ENCODE data around the gene GFI1.
"Not testable (repeated sequence)": the region's sequence is repeated elsewhere in the genome, so short reads cannot be mapped to it uniquely, and the experiment has no call there.

The GFI1 gene

DNA sequence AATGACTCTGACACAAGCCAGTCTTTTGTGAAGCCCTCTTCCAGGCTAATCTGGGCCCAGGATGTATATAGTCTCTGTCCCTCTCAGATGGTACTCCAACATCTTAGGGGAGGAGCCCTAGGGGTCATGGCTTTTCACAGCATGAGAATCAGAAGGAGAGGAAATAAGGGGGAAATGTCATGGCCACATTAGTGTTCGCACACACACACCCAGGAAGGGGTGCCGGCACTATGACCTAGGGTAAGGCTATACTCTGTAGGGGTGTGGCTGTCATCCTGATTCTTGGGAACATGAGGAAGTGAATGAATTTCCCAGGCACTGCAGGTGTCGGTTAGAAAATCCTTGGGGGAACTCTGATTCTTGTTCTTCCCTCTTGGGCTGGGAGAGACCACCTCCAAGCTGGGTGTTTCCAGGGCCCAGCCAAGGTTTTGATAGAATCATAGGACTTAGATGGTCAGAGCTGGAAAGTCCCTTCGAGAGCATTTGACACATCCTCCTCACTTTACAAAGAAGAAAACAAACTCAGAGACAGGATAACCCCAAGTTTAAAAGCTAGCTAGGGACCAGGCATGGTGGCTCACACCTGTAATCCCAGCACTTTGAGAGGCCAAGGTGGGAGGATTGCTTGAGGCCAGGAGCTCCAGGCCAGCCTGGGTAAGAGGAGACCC lies 22.0 kb downstream of the GFI1 start:
- no peak for FAIRE-seq

DNA sequence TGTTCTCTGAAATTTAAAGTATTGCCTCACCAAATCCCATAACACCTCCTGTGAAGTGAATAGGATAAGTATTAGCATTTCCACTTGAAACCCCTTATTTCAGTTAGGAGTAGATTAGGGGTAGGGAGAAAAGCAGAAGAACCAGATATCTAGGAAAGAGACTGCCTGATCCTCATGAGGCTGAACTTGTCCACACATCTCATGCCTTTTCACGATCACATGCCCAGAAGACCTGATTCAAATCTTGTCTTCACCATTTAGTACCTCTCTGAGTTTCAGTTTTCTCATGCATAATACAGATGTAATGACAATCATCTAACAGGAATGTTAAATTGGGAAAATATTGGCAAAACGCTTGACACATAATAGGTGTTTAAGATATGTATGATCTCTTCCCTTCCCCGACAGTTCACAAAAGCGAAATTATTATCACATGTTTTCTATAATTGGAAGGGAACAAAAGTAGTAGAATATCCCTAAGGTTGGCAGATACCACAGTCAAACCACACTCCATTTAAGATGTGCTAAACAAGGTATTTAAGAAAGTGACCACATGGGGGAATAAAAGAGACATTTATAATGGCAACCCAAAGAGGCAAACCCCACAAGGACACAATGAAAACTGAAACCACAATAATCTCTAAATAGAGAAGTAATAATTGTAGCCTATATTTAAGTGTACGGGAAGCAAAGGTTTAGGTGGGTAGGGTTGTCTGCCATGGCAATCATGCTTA lies 25.2 kb downstream of the GFI1 start:
- no peak for FAIRE-seq

DNA sequence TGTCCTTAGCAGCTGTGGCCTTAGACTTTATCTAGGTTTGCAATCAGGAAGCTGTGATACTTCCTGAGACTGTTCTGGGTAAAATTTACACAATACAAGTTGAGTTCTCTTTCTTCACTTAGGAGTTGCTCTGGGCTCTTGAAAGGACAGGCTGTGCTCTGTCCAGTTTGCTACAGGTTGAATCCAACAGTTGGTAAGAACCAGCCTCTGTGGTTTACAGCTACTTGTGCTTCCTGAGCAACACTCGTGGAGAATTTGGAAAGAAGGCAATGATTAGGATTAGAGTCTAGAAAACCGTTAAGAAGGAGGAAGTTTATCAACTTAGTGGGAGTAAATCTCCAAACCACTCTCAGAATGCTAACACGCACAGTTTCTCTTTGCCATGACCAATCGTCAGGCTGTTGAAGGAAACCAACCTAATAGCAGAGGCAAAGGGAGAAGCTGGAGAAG lies 26.8 kb downstream of the GFI1 start:
- FAIRE-seq = no peak

DNA sequence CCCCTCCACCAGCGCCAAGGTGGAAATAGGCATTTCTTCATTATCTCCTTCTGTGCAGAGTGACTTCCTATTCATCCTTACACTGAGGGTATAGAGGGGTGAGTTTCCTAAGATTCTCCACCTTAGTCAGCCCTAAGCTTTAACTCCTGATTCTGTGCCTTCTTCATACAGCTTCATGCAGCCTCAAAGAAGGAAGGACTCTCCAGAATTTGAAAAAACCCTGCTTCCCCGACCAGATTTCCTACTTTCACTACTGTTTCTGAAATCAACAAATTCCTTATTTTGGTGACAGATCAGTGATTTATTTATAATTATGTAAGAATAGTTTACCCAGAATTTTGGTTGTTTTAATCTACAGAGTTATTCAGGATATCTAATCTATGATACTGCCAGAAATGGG lies 28.6 kb downstream of the GFI1 start:
- FAIRE-seq = no peak

DNA sequence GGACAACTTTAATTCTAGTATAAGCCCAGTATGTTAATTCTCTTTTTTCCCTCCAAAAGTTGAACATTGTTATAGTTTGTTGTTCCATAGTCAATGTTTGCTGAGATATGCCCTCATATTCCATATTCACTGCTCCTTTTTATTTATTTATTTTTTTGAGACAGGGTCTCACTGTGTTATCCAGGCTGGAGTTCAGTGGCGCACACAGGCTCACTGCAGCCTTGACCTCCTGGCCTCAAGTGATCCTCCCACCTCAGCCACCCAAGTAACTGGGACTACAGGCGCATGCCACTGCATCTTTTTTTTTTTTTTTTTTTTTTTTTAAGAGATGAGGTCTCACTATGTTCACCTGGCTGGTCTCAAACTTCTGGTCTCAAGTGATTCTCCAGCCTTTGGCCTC lies 38.7 kb downstream of the GFI1 start:
- FAIRE-seq = no peak

DNA sequence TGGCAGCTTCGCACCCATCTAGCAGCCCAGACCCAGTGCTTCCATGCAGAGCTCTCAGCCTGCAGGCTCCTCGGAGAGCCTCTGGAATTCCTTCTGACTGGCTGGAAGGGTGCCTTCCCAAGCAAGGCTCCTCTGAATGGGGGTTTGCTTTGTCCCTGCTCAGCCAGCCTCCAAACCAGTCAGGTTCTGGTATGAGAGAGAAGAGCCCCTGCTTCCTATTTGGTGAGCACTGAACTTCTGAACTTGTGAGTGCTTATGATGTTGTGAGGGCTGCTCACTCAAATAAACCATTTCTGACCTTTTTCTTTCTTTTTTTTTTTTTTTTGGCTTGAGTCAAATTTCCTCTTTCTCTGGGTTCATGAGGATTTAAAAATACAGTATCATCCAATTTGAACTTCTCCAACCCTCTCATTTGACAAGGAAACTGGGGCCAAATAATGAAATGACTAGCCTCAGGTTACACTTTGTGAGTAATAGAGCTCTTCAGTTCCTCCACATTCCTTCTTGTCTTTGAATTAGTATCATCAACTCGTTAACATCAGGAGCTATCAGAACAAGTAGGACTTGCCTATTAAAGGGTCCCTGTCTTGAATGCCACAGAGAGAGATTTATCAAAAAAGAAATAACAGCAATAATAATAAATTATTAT lies 39.6 kb downstream of the GFI1 start:
- no peak for FAIRE-seq

DNA sequence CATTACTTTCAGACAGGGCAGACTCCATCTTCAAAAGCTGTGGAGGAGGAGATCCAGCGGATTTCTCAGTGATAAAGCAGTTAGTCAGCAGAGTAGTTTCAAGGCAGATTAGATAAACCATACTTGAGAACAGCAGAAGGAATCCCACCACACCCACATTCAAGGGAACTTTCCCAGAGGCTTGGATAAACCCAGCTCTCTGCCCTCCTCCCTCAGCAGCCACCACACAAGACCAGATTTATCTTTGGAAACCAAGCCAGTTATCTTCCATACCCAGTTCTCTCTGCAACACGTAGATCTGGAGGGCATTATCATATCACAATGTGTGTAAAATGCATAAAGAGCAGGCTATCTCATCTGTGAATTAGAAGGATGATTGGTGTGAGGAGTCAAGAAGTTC lies 40.2 kb downstream of the GFI1 start:
- no peak for FAIRE-seq

DNA sequence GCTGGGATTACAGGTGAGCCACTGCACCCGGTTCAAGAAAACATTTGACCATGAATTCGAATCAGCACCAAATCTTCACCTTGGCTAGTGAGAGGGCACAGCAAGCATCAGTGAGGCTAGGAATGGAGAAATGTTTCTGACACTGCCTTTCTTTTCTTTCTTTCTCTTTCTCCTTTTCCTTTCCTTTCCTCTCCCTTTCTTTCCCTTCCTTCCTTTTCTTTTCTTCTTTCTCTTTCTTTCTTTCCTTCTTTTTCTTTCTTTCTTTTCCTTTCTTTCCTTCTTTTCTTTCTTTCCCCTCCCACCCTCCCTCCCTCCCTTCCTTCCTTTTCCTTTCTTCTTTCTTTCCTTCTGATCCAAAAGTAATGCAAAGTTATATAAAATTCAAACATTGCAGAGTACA lies 40.9 kb downstream of the GFI1 start:
- no peak for FAIRE-seq

DNA sequence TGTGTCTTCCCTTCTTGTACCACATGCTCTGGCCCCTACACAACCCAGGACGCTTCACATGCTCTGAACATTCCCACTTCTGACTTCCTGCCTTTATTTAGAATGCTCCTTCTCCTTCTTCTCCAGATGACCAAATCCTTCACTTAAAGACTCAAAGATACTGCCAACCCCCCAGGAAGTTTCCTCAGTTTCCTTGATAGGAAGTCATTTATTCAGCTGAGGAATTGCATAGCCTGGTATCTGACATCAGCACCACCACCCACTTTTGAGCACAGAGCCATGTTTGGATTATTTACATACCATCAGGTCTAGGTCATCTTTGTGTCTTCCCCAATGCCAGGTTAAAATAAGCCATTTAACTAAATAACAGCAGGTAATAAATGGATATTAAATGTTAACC lies 42.4 kb downstream of the GFI1 start:
- no peak for FAIRE-seq

DNA sequence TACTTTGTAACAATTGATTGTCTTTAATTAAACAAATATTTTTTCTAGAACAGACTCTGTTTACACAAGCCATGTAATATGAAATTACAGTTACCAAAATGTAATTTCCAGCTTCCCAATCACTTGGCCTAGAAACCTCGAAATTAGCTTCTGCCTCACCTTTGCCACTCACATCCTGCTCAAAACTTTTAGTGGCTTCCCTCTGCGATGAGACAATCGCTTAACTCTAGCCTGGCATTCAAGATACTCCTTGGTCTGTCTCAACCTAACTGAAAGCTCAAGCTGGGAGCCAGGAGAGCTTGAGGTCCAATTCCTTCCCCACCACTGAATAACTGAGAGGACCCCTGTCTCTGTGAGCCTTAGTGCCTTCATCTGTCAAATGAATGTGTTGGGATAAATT lies 42.8 kb downstream of the GFI1 start:
- no peak for FAIRE-seq

DNA sequence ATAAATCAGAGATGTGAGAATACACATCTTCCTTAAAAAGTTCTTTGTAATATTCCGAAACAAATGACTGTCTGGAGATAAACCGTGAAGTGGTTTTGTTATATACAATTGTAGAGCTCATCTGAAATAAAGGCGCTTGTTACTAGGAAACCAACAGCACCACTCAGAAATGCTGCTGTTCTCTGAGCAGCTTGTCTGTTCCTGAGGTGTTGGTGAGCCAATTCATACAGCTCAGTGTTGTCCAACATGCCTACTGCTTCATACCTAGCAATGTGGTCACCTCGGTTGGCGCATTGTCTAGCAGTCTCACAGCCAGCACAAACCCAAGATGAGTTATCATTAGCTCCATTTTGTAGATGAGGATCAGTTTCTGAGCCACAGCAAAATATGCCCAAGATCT lies 44.4 kb downstream of the GFI1 start:
- no peak for FAIRE-seq

DNA sequence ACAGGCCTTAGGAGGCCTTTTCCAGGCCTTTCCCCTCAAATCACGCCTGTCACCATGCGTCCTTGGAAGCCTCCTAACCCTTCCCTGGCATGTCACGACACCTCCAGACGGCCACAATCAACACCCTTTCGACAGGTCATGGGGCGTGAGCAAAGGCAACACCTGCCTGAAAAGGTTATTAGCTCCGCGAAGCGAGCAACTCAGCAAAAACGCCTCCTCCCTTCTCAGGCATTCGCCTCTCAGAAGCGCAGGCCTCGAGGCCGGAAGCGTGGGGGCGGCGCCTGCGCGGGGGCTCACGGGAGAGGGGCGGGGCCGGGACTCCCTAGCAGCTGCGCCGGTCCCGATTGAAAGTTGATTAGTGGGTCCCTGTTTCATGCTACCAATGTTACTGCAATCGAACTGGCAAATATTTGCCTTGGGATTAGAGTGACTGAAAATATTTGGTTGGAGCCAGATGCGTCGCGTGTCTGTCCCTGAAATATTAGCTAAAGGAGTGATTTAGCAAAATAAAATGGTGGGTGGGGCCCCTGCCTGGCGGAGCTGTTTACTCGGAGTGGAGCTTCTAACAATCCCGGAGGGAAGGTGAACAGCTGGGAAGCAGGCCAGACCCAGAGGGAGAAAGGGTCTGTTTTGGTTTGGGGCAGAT lies 44.9 kb downstream of the GFI1 start:
- FAIRE-seq = no peak

DNA sequence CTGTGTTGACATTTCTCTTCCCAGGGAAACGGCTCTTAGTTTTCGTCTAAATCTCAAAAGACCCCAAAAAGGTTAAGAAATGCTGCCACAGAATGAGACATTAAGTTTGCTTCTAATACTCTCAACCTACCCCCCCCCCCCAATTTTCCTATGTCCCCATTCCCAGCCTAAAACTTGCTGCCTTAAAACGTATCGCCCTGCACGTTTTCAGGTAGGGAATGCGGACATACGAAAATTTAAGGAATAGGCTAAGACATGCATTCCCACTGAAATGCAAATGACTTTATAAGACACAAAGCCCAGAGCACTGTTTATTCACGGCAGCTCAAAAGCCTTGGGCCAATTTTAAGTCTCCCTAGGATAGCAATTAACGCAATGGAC lies 45.4 kb downstream of the GFI1 start:
- FAIRE-seq = no peak

DNA sequence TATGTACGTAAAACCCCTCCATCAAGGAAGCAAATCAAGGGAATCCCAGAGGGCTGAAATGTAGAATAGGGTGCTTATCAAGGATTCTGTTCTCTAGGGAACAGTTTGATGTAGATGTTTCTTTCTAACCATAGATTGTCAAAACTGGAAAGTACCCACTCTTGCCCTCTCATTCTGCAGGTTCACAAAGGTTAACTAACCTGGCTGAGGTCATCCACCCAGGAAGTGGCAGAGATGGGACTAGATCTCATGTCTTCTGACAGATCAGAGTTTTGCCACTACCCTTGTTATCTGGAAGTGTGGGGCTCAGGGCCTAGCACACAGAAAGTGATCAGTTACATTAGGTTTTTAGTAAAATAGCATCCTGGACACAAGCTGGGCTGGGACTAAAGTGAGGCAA lies 47.4 kb downstream of the GFI1 start:
- no peak for FAIRE-seq

DNA sequence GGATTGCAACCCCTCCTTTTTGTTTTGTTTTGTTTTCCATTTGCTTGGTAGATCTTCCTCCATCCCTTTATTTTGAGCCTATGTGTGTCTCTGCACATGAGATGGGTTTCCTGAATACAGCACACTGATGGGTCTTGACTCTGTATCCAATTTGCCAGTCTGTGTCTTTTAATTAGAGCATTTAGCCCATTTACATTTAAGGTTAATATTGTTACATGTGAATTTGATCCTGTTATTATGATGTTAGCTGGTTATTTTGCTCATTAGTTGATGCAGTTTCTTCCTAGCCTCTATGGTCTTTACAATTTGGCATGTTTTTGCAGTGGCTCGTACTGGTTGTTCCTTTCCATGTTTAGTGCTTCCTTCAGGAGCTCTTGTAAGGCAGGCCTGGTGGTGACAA lies 52.2 kb downstream of the GFI1 start:
- FAIRE-seq = not testable (repeated sequence)

DNA sequence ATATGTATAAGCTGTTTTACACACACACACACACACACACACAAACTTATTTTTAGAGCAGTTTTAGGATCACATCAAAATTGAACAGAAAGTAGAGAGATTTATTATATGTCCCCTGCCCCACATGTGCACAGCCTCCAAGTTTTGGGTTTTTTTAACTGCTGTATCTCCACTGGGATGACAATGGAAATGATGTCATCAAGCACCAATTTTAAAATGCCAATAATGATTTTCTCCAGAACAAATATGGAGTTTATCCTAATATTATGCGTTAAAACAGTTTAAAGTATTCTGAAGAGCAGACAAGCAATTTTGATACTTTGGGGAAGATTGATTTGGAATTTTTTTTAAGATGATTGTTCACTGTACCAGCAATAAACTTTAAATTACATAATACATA lies 56.7 kb downstream of the GFI1 start:
- no peak for FAIRE-seq

DNA sequence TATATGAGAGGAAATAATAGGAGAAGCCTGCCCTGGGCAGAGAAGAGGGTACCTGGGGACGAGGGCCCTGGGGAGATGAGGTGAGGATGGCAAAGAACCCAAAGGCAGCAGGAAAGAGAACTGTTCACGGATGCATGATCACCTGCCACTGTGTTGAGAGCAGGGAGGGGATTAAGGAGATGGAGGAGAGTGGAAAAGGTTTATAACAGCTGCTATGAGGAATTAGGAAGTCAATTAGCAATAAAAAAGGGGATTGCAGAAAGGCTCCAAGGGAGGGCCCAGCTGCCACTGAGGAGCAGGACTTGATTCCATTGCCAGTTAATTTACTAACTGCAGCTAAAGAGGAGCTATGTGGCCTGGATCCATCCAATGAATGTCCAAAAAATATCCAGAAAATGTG lies 61.1 kb downstream of the GFI1 start:
- no peak for FAIRE-seq

Measured in G401.6 (cell line).